Thoracic aorta (tissue), 2 donors: ENCODE data around the gene CREB3L2. TPM values are rescaled to one million over a fixed set of nuclear protein-coding genes. Genes with fewer than 3 reads are reported as not detected.
A peak's percentile ranks its signal among the peaks of the same experiment; 100 is the strongest.

ENCODE experiments used
- ATAC-seq: fragments of 150-250 bp; one replicate; pipeline ENCODE4 v1.8.0; 2017; ENCODE audit warnings: low read depth; ENCODE audit not compliant: insufficient number of reproducible peaks, low FRiP score
- DNase-seq: peaks from one replicate; pipeline ENCODE4 v3.0.0-alpha.2; 2020; ENCODE audit warnings: low spot score
- H3K27ac ChIP-seq, 2 donors: fragments of 200-600 bp; sonication (generic); 1 replicate in 1 of 2; 2 replicates in 1 of 2; pipeline ENCODE4 v1.5.1; 2016; ENCODE audit warnings: mild to moderate bottlenecking in 2 of 2, moderate library complexity in 2 of 2
- H3K27me3 ChIP-seq: fragments of 200-600 bp; sonication (generic); replicated peaks from 2 replicates; pipeline ENCODE4 v1.6.0; 2016; ENCODE audit warnings: mild to moderate bottlenecking; ENCODE audit not compliant: insufficient read depth
- H3K36me3 ChIP-seq: fragments of 200-600 bp; sonication (generic); one replicate; pipeline ENCODE4 v1.5.1; 2016
- H3K4me1 ChIP-seq, 2 donors: fragments of 200-600 bp; sonication (generic); 1 replicate in 1 of 2; 2 replicates in 1 of 2; pipeline versions ENCODE4 v1.5.1 to v1.6.0; 2016; ENCODE audit warnings: low read depth in 2 of 2, mild to moderate bottlenecking in 1 of 2; ENCODE audit not compliant: control insufficient read depth in 1 of 2
- H3K4me3 ChIP-seq: fragments of 200-600 bp; sonication (generic); 2 replicates; pipeline ENCODE4 v1.5.1; 2016; ENCODE audit warnings: mild to moderate bottlenecking
- H3K9me3 ChIP-seq: fragments of 200-600 bp; sonication (generic); 2 replicates; pipeline ENCODE4 v1.5.1; 2016
- CTCF ChIP-seq: fragments of 200-600 bp; sonication (generic); IDR thresholded peaks from one replicate; pipeline ENCODE4 v1.5.1; 2019; ENCODE audit warnings: antibody characterized with exemption
- total RNA-seq, 2 donors: library from RNA; depleted of rRNA; stranded (reverse); fragments of >200 nt; gene quantifications; one replicate each; pipeline versions ENCODE4 v1.1.0 to v1.2.3, GENCODE V29; 2016

The CREB3L2 gene
- total RNA-seq, 2 donors from 2014 or later: 85.3 to 96.7 TPM

DNA sequence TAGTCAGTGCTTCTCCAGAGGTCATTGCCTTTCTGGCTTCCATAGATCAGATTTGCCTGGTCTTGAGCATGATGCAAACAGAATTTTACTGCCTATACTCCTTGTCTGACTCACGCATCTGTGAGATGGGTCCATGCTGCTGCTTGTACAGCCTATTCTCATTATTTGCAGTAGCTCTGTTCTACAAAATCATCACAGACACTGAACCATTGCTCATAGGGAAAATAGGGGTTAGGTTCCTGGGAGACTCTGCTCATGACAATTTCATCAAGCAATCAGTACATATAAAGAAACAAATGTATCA, 7.4 kb upstream of the CREB3L2 start:
- Histone ChIP-seq H3K4me3 (no peak overlapping the region), H3K36me3 (no peaks in the 10 kb centered on the region), H3K9me3 (no peaks in the 10 kb centered on the region), H3K27me3 (no peaks in the 10 kb centered on the region), H3K4me1 (no peaks in the 10 kb centered on the region), H3K27ac (no peak overlapping the region)
- DNase-seq: no peak
- ATAC-seq: no peak
- no peak for TF ChIP-seq CTCF

DNA sequence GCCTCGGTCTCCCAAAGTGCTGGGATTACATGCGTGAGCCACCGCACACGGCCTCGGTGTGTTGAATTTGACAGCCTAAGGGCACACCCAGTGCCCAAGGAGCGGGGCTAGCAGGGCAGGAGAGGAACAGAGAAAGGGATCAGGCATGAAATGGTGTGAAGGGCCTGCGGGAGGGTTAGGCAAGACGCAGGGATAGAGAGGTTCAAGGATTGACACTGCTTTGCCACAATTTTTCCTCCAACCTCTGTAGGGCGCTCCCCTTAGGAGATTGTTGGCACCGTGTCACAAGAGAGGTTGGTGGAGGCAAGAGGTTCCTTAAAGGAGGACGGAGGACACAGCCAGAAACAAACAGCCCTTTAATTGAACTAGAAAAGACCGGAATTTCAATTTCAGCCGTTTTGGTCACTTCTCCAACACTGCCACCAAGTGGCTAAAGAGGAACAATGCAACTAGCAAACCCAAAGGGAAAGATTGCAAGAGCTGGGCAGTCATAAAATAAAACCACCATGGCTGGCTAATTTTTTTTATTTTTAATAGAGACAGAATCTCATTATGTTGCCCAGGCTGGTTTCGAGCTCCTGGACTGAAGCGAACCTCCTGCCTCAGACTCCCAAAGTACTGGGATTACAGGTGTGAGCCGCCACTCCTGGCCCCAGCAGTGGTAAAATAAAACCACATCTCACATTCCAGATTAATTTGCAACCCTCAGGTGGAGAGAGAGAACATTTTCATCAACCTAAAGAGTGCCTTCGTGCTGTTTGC, 6.9 kb upstream of the CREB3L2 start:
- Histone ChIP-seq H3K27me3 (no peaks in the 10 kb centered on the region), H3K4me1 (no peaks in the 10 kb centered on the region), H3K4me3 (peak overlapping the region; percentile 40), H3K9me3 (no peaks in the 10 kb centered on the region), H3K27ac (no peak overlapping the region), H3K36me3 (no peaks in the 10 kb centered on the region)
- peak; percentile 91 for TF ChIP-seq CTCF
- DNase-seq (no peak), ATAC-seq (no peak)

- Histone ChIP-seq H3K27me3 (no peaks in the 10 kb centered on the region), H3K4me3 (no peak overlapping the region), H3K9me3 (no peaks in the 10 kb centered on the region), H3K36me3 (no peaks in the 10 kb centered on the region), H3K4me1 (no peaks in the 10 kb centered on the region), H3K27ac (no peak overlapping the region)
- no peak for DNase-seq
- no peak for TF ChIP-seq CTCF
- ATAC-seq: no peak
These were observed 6.2 kb upstream of the CREB3L2 start for GRCh38 chr7:138008019-138008587.

- no peak for DNase-seq
- no peaks in the 10 kb centered on the region for H3K36me3 ChIP-seq
- H3K9me3 ChIP-seq: no peaks in the 10 kb centered on the region
- no peak overlapping the region for H3K4me3 ChIP-seq
- H3K27me3 ChIP-seq: no peaks in the 10 kb centered on the region
- H3K27ac ChIP-seq: no peak overlapping the region
- TF ChIP-seq CTCF: no peak
- ATAC-seq: no peak
- H3K4me1 ChIP-seq: peaks cover 0 to 6% of the 10 kb centered on the region in 2 donors
These were observed 4.2 kb upstream of the CREB3L2 start for GRCh38 chr7:138006106-138006505.

DNA sequence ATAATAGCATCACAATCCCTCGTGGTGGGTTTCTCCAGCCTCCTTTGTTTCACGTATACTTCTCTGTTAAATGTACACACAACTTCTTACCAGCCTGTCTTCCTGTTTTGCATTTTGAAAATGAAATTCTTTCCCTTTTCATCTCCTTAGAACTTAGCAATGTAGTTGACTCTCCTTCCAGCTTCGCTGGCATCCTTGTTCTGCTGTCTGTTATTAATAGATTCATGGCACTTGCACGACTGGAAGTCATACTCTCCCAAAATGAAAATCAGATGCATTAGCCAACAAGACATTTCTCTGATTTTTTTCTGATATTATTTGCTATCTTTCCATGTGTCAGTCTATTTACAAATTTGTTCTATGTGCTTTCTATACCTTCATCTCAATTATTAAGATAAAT, 3.0 kb upstream of the CREB3L2 start:
- ATAC-seq: no peak
- TF ChIP-seq CTCF: no peak
- DNase-seq: no peak
- Histone ChIP-seq H3K4me1 (peaks cover 0 to 6% of the 10 kb centered on the region in 2 donors), H3K9me3 (no peaks in the 10 kb centered on the region), H3K27ac (no peak overlapping the region), H3K4me3 (no peak overlapping the region), H3K36me3 (no peaks in the 10 kb centered on the region), H3K27me3 (no peaks in the 10 kb centered on the region)
